GM18507 (cell line): ENCODE measurements around the gene ACACB.
A peak's percentile ranks its signal among the peaks of the same experiment; 100 is the strongest.

Experiments
- DNase-seq: peaks from one replicate; pipeline ENCODE4 v3.0.0; 2011; ENCODE audit warnings: low read depth; ENCODE audit not compliant: insufficient read length; ENCODE audit errors: extremely low spot score
- FAIRE-seq: peaks from 2 replicates; lab custom pipeline; 2011; peaks lifted over from hg19 to GRCh38; lab: Jason Lieb, UNC

ACACB gene

GRCh38 chr12:109239179-109239578 is 122.8 kb downstream of the ACACB start:
- FAIRE-seq = no peak
- DNase-seq = no peak

- DNase-seq = no peak
- no peak for FAIRE-seq
Measured at GRCh38 chr12:109239691-109240090, 123.3 kb downstream of the ACACB start.

- no peak for DNase-seq
- no peak for FAIRE-seq
Measured at GRCh38 chr12:109240365-109240764, 124.0 kb downstream of the ACACB start.

- DNase-seq (no peak), FAIRE-seq (no peak)
Measured at GRCh38 chr12:109241936-109242335, 125.5 kb downstream of the ACACB start.

- DNase-seq (no peak), FAIRE-seq (no peak)
Measured at GRCh38 chr12:109244073-109244472, 127.7 kb downstream of the ACACB start.

- no peak for DNase-seq
- FAIRE-seq = no peak
Measured at GRCh38 chr12:109246221-109246620, 129.8 kb downstream of the ACACB start.

- FAIRE-seq = no peak
- no peak for DNase-seq
Measured at GRCh38 chr12:109247831-109248654, 131.7 kb downstream of the ACACB start.

- DNase-seq (no peak), FAIRE-seq (no peak)
Measured at GRCh38 chr12:109250523-109250922, 134.1 kb downstream of the ACACB start.

GRCh38 chr12:109252799-109253198 is 136.4 kb downstream of the ACACB start:
- DNase-seq = no peak
- FAIRE-seq = no peak

- DNase-seq = no peak
- no peak for FAIRE-seq
Measured at GRCh38 chr12:109253913-109254544, 137.6 kb downstream of the ACACB start.

GRCh38 chr12:109255377-109255776 is 139.0 kb downstream of the ACACB start:
- FAIRE-seq = no peak

GRCh38 chr12:109256011-109256410 is 139.6 kb downstream of the ACACB start:
- no peak for FAIRE-seq
- no peak for DNase-seq

More at GRCh38 chr12:109255377-109255776, 139.0 kb downstream of the ACACB start:
- DNase-seq = no peak

- no peak for DNase-seq
- FAIRE-seq = no peak
Measured at GRCh38 chr12:109258201-109258600, 141.8 kb downstream of the ACACB start.

- DNase-seq = no peak
- FAIRE-seq = no peak
Measured at GRCh38 chr12:109258607-109259544, 142.5 kb downstream of the ACACB start.

GRCh38 chr12:109259545-109259895 is 143.1 kb downstream of the ACACB start:
- DNase-seq (no peak), FAIRE-seq (no peak)

- no peak for FAIRE-seq
- no peak for DNase-seq
Measured at GRCh38 chr12:109261087-109261486, 144.7 kb downstream of the ACACB start.

- DNase-seq = no peak
- no peak for FAIRE-seq
Measured at GRCh38 chr12:109261939-109262338, 145.6 kb downstream of the ACACB start.

GRCh38 chr12:109263439-109263838 is 147.1 kb downstream of the ACACB start:
- no peak for DNase-seq
- FAIRE-seq = no peak

- FAIRE-seq = peak; percentile 47
- peak; percentile 71 for DNase-seq
Measured at GRCh38 chr12:109264095-109264942, 147.9 kb downstream of the ACACB start.
